Embryonic facial prominence (tissue), 1 donor: ENCODE results near the gene ALKBH6.

Experiments
- DNase-seq: peaks from one replicate; pipeline ENCODE4 v3.0.0-alpha.2; 2016; ENCODE audit errors: extremely low spot score

ALKBH6 gene

DNA sequence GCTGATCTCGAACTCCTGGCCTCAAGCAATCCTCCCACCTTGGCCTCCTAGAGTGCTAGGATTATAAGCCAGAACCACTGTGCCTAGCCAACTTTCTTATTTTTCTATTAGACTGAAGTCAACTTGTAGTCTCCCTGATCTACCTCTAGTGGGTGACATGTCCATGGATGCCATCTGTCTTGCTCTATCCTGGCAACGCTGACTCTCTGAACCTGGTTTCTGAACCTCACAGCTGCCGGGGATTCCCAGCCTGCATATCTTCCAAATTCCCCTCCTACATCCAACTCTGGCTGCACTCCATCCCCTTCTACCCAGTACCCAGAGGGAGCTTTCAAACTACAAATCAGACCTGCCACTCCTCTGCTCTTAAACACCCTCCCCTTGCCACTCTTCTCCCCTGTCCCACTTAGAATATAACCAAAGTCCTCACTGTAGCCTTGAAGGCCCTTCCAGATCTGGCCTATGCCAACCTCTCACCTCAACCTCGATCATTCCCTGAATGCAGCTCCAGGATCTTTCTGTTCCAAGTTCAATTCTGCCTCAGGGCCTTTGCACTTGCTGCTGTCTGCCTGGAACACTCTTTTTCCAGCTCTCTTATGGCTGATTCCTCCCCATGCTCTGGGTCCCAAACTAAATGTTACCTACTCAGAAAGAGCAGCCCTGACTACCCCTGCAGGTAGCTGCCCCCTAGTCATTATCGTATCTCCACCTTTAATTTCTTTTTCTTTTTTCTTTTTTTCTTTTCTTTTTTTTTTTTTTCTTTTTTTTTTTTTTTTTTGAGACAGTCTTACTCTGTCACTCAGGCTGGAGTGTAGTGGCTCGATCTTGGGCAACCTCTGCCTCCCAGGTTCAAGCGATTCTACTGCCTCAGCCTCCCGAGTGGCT is 16.5 kb upstream of the ALKBH6 start:
- DNase-seq: no peak

DNA sequence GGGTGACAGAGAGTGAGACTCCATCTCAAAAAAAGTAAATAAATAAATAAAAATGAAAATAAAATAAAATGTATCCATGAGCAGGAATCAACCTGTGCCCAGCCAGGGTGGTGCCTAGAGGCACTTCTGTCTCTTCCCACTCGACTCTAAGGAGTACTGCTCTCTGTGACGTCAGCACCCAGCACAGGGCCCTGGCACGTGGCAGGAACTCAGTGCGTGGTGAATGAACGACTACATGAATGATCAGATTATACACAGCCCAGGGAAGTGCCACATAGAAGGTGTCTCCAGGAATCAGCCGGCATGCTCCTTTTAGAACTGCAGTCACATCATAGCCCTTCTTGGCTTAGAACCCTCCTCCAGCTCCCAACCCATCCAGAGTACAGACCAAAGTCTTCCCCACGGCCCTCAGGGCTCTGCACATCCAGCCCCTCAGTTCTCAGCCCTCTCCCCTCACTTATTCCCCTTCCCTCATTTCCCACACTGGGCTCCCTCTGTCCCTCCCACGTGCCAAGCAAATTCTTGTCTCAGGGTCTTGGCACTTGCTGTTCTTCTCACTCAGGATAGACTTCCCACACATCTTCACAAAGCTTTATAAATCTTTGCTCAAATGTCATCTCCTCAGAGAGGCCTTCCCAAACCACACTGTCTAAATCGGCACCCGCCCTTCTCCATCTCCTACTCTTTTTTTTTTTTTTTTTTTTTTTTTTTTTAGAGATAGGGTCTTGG is 14.5 kb upstream of the ALKBH6 start:
- no peak for DNase-seq

DNA sequence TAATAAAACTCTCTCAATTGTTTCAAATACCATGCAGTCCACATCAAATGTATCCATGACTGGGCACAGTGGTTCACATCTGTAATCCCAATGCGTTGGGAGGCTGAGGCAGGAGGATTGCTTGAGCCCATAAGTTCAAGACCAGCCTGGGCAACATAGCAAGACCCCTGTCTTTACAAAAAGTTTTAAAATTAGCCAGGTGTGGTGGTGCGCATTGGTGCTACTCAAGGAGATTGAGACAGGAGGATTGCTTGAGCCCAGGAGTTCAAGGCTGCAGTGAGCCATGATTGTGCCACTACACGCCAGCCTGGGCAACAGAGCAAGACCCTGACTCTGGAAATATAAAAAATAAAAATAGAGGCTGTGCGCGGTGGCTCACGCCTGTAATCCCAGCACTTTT is 13.7 kb upstream of the ALKBH6 start:
- DNase-seq: no peak

DNA sequence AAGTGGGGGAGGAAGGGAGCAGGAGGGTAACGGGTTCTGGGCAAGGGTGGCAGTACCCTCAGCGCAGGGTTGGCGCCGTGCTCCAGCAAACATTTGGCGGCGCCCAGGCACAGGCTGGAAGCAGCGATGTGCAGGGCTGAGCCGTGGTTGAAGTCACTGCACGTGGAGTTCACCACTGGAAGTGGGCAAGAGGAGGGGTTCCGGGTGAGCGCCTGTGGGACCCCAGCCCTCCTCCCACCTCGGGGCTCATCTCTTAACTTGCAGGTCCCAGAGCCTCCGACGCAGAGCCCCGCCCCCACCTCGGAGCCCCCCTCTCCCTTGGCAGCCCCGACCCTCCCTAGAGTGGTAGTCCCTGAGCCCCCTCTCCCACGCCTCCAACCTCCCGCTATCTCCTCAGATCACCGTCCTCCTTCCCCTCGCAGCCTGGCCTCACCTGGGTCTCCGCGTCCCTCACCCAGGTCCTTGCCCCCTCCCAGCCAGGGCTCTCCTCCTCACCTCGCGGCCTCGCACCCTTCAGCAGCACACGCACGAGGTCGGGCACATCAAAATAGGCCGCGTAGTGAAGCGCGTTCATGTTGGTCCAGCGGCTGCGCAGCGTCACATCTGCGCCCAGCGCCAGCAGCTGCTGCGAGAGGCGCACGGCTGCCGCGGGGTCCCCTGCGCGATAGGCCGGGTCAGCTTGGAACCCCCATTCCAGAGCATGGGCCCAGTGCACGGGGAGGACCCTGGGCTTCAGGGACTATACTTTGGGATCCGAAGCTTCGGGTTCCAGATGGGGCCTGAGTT is 12.3 kb upstream of the ALKBH6 start:
- DNase-seq: no peak

DNA sequence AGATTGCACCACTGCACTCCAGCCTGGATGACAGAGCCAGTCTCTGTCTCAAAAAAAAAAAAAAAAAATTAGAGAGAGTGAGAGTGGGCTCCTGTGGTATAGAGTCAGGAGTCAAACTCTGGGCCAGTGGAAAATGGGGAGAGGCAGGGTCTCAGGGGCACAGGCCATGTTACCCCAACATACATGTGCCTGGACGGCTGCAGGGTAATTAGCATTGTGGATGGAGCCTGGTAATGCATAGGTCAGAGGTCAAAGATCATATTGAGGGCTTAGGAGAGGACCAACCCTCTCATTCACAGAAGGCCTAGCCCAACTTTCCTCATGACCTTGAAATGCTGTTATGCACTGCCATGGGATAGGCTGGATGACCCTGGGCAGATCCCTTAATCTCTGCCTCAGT is 11.5 kb upstream of the ALKBH6 start:
- no peak for DNase-seq

DNA sequence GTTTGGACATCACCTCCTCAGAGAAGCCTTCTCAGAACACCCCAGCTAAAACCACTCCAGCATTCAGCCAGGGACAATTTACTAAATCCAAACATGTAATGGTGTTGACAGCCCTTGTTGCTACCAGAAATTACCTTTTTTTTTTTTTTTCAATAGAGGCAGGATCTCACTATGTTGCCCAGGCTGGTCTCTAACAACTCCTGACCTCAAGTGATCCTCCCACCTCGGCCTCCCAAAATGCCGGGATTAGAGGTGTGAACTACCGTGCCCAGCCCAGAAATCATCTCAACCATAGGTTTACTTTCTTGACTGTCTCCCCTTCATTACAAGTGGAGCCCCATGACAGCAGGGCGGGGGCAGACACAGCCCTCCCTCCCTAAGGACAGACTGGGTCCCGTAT is 9.4 kb upstream of the ALKBH6 start:
- DNase-seq: no peak

DNA sequence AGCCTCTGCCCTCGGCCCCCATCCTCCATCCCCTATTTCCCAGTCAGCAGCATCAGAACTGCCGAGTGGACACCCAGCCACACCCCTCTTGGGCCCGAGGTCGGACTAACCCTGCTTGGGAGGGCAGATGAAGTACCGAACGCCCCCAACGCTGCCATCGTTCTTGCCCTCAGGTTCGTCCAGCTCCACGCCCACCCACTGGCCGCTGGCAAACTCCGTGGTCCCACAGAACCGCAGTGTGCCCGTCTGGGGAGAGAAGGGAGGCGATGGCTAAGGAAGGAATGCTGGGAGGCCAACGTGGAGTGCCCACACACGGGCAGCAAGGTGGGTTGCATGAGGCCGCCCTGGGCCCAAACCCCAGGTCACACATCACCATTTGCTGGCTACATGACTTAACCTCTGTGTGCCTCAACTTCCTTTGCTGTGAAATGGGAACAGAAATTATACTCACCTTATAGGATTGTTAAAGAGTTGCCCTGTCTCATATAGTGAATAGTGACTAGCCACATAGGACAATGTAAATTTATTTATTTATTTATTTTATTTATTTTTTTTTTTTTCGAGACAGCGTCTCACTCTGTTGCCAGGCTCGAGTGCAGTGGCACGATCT is 5.2 kb upstream of the ALKBH6 start:
- no peak for DNase-seq

DNA sequence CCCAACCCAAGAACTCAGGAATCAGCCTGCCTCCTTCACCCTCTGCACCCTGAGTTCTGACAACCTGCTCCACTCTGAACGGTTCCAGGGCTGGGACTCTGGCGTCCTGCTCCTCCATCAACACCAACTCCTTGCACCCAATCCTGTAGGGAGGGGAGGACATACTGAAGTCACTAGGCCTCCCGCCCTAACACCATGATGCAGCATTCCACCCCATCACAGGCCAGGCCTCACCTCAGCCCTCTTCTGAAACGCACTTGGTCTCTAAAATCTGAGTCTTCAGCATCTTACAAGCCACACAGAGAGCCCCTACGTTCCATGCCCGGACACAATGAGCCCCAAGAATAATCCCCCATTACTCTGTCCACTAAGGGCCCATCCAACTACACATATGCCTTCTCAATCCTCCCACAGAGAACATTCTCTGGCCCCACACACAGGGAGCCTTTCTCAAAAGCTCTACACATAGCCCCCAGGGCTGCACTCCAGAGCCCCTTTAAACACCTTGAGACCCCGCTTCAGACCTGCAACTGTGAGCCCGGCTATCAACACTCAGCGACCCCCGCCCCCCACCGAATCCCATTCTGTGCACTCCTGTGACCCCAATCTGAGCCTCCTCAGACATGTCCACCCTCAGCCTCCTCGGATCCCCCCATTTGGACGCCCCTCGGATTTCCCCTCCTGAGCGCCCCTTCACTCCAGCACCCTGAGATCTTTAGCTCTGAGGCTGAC is 567 bp downstream of the ALKBH6 start:
- no peak for DNase-seq

DNA sequence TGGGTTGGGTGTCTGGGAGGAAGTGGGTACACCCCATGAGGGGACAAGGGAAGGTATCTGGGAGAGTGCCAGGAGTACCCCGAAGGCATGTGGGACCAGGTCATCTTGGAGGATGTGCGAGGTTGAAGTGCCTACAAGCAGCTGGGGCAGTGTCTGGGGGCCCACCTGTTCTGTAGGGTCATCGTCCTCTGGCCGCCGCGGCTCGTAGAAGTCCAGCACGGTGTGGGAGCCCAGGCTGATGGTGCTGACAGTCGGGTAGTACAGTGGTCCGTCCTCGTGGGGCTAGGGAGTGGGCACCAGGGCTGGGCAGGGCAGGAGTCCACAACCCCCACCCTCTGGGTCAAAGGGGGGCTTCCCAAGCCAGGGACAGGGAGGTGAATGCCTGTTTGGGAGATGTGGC is 3.6 kb downstream of the ALKBH6 start:
- DNase-seq: no peak

DNA sequence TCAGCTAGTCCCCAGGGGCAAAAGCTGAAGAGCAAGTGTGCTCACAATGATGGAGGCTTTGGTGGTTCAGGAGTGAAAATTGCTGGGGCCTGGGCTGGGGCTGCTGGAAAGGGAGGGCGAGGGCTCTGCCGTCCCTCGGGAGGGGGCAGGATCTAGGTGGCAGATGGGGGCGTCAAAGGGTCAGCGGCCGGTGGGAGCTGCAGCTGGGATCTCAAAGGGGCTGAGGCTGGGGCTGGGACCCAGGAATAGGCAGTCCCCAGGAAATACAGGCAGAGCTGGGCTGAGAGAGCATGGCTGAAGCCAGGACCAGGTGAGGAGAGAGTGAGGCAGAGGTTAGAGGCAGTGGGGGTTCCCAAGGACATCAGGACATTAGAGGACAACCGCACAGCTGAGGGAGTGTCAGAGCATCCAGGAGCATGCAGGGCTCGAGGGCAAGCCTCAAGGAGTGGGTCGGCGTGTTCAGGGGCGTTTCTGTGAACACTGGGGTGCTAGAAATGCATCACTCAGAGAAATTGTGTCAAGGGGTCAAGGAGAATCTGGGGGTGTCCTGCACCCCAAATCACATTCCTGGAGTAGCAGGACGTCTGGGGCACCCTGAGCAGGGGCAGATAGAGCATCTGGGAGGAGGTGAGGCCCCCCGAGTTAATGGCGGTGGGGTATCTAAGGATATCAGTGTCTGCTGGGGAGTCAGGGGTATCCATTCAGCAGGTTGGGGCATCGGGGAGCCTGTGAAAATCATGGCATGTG is 4.2 kb downstream of the ALKBH6 start:
- DNase-seq: no peak

DNA sequence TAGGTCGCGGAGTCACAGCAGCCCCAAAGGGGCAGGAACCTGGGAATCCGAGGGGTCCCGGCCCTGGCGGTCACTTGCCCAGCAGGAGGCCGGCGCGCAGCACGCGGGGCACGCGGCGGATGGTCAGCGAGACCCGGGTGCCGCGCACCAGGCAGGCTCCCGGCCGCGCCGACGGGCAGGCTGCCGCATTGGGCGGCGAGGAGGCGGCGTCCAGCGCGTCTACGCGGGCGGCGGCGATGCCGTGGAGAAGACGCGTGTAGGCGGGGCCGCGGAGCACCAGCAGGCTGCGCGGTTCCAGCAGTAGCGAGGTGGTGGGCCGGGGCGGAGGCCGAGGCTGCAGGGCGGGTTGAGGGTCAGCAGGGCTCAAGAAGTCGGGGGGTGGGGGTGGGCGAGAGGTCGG is 4.8 kb downstream of the ALKBH6 start:
- DNase-seq: no peak

DNA sequence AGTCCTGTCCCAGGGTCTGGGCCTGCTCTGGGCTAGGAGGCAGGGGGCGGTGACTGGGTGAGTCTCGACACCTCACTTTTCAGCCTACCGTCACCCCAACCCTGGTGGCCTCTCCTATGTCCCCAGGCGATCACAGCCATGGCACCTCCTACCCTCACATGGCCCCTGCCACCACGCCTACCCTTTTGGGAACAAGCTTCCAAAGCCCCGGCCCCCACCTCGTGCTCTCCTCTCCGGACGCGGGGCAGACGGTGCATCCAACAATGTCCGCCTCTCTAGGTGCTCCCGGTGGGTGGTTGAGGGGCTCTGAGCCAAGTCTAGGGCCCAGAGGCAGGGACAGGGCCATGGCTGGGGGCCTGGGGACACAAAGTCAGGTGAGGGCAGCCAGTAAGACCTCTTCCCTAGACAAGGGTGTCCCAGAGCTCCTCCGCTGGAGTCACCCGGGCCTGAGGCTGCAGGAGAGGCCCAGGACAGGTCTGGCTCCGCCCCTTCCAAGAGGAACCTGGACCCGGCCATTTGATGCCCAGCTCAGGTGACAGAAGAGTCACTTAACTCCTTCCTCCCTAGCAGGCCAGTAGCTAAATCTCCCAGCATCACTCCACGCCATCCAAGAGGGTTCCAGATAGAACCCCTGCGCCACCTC is 5.6 kb downstream of the ALKBH6 start, which contains the start of gene SYNE4:
Gene SYNE4 (minus strand): TSS at position 478 of the 643 bp plus-strand sequence. CDS start 132 bp downstream, at position 346.
- no peak for DNase-seq

DNA sequence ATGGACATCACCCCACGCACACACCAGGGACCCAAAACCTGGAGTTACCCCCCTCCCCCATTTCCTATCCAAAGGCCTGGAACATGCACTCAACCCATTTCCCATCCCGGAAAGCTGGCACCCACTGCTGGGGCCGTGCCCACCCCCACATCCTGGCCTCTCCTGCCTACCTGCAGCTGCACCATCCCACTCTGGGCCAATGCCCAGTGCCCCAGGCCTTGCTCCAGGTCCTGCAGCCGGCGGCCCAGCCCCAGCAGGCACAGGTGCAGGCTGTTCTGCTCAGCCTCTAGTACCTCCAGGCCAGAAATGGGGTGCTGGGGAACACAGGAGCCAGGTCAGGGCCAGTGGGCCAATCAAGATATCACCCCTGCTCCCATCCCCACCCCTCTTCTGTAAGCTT is 7.1 kb downstream of the ALKBH6 start:
- DNase-seq: no peak

DNA sequence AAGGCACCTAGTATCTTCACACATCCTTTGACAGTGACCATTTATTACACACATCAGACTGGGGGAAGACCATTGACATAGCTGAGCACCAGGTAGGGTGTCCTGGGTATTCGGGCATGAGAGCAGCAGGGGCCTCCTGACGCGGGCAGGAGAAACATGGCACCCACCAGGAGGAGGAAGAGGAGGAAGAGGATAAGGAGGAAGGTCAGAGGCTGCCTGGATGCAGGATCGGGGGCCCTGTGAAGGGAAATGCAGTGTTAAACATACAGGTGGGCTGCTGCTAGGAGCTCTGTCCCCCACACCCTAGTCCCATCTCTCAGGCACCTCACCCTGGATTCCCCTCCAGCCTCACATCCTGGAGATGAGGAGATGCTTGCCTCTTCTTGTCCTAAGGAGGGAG is 10.7 kb downstream of the ALKBH6 start:
- no peak for DNase-seq

DNA sequence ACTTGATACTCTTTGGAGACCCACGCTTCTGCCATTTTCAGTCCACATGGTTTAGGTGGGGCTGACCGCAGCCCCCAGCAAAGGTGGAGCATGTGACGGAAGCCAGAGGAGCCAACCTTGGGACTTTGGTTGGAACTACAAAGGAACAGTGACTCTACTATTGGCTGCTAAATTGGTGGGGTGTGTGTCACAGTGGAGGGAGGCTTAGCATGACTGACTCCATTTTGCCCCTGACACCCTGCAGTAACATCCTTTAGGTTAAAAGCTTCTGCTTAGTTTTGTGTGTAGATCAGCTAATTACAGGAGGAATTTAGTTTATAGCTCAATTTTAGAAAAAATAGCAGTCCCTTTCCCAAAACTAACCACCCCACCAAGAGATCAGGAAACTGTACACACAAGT is 12.4 kb downstream of the ALKBH6 start:
- no peak for DNase-seq

DNA sequence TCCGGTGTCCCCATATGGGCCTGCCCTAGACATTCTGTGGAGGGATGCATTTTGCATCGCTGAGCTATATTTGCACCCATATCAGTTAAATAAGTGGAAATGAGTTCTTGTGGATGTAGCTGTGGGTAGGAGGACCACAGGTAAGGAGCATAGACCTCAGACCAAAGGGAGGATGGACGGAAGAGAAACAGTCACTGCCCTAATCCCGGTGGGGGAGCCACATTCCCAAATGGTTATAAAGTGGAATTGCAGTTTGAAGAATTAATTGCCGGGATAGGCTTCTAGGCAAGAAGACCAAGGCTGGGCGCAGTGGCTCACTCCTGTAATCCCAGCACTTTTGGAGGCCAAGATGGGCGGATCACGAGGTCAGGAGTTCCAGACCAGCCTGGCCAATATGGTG is 17.2 kb downstream of the ALKBH6 start:
- no peak for DNase-seq

DNA sequence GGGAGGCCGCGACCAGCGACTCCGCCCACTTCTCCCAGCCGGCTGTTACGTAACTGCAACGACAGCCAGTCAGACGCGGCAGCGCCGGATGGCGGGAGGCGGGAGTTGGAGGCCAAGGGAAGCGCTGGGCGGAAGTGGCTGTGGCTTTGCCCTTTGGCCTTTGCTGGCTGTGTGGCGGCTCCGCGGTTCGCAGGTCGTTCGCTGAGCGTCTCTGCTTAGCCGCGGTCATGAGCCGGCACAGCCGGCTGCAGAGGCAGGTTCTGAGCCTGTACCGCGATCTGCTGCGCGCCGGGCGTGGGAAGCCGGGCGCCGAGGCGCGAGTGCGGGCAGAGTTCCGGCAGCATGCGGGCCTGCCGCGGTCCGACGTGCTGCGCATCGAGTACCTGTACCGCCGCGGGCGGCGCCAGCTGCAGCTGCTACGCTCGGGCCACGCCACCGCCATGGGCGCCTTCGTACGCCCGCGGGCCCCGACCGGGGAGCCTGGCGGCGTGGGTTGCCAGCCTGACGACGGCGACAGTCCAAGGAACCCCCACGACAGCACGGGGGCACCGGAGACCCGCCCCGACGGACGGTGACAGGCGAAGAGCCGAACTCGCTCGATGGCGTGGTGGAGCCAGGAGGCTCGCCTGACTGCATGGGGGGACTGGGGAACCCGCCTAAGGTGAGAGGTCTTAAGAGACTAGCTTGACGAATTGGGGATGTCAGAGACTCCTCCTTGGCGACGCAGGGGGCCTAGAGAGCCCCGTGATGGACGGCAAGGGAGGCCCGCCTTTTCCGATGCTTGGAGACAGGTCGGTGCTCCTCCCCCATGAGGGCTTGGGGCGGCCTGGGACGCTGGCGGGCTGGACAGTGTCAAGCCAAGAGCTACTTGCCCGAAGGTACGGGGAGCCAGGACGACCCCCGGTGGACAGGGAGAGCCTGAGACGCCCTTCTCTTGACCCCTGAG is 18.7 kb downstream of the ALKBH6 start, which contains the start of gene SDHAF1:
Gene SDHAF1 (plus strand): TSS at position 141 of the 946 bp plus-strand sequence. CDS start 87 bp downstream, at position 228.
- peak; percentile 79 for DNase-seq

DNA sequence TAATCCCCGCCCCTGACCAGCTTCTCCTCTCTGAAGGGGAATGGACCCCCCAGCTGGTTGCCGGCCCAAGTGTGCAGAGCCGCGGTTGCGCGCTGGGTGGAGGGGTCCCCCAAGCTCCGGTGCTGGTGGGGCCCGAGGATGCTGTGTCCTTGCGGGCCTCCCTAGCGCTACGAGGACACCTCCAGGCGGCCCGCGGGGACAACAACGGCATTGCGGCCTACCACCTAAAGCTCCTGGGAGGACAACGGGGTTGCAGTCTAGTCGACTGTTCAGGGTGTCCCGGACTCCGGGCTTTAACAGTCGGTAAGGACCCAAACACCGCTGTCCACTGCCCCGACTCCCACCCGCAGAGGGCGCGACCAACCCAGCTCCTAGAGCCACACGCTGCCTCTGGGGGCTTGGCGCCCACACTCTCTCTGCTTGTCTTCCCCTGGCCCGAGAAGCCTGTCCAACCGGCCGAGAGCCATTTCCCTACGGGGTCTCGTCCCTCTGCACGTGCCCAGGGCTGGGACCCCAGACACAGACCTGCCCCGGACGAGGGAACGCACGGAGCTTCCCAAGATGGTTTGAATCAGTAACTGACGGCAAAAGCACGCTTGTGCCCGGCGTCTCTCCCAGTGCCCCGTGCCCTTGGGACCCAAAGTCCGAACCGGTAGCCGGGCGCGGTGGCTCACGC is 20.0 kb downstream of the ALKBH6 start:
- DNase-seq: no peak
